OCI-LY1 (cell line): ENCODE results near the gene NR2C1.

ENCODE experiments used
- H2AFZ ChIP-seq: fragments of 200-600 bp; sonication (generic), shearing (Covaris generic); 2 replicates; pipeline ENCODE4 v1.6.0; 2014; ENCODE audit warnings: antibody characterized with exemption, mild to moderate bottlenecking, low read length
- H3F3A ChIP-seq: fragments of 200-600 bp; sonication (generic), shearing (Covaris generic); 2 replicates; pipeline ENCODE4 v1.6.0; 2014; ENCODE audit warnings: mild to moderate bottlenecking, antibody characterized with exemption, low read length, moderate library complexity; ENCODE audit not compliant: insufficient read depth
- H3K27ac ChIP-seq: fragments of 200-600 bp; sonication (generic); 2 replicates; pipeline ENCODE4 v1.5.1; 2014; ENCODE audit warnings: low read length, mixed run types, mild to moderate bottlenecking, low read depth; ENCODE audit not compliant: poor library complexity, severe bottlenecking
- H3K27me3 ChIP-seq: fragments of 200-600 bp; sonication (generic); 2 replicates; pipeline ENCODE4 v1.6.0; 2014; ENCODE audit warnings: antibody characterized with exemption, mild to moderate bottlenecking, low read length, moderate library complexity; ENCODE audit not compliant: insufficient read depth
- H3K36me3 ChIP-seq: fragments of 200-600 bp; sonication (generic); 2 replicates; pipeline ENCODE4 v1.6.1; 2014; ENCODE audit warnings: mild to moderate bottlenecking, antibody characterized with exemption, low read length, moderate library complexity, mixed read lengths; ENCODE audit not compliant: insufficient read depth
- H3K4me1 ChIP-seq: fragments of 200-600 bp; sonication (generic); 2 replicates; pipeline ENCODE4 v1.5.1; 2014; ENCODE audit warnings: mild to moderate bottlenecking, low read length, moderate library complexity; ENCODE audit not compliant: insufficient read depth, severe bottlenecking
- H3K4me2 ChIP-seq: fragments of 200-600 bp; sonication (generic), shearing (Covaris generic); 2 replicates; pipeline ENCODE4 v1.6.1; 2014; ENCODE audit warnings: low read length
- H3K4me3 ChIP-seq: fragments of 200-600 bp; sonication (generic); 2 replicates; pipeline ENCODE4 v1.5.1; 2014; ENCODE audit warnings: low read length, low read depth, mild to moderate bottlenecking, mixed read lengths; ENCODE audit not compliant: poor library complexity, severe bottlenecking
- H3K79me2 ChIP-seq: fragments of 200-600 bp; shearing (Covaris generic); 2 replicates; pipeline ENCODE4 v1.6.1; 2016; ENCODE audit warnings: mixed run types, low read length, mixed read lengths; ENCODE audit not compliant: insufficient read depth
- H3K9ac ChIP-seq: fragments of 200-600 bp; sonication (generic), shearing (Covaris generic); 2 replicates; pipeline ENCODE4 v1.6.1; 2014; ENCODE audit warnings: mild to moderate bottlenecking, low read length, mixed read lengths
- H3K9me2 ChIP-seq: fragments of 200-600 bp; sonication (generic), shearing (Covaris generic); 2 replicates; pipeline ENCODE4 v1.6.1; 2014; ENCODE audit warnings: low read depth, mild to moderate bottlenecking, low read length, mixed read lengths
- H3K9me3 ChIP-seq: fragments of 200-600 bp; shearing (Covaris generic); 2 replicates; pipeline ENCODE4 v1.6.1; 2014; ENCODE audit warnings: low read length, mixed read lengths
- H4K20me1 ChIP-seq: fragments of 200-600 bp; sonication (generic), shearing (Covaris generic); 2 replicates; pipeline ENCODE4 v1.6.0; 2016; ENCODE audit warnings: mild to moderate bottlenecking, low read length; ENCODE audit not compliant: insufficient read depth
- CTCF ChIP-seq: fragments of 200-600 bp; sonication (generic), shearing (Covaris generic); IDR thresholded peaks from 2 replicates; pipeline ENCODE4 v1.5.1; 2017; ENCODE audit warnings: mild to moderate bottlenecking, antibody characterized with exemption, low read length, moderate library complexity, mixed read lengths
- EZH2 ChIP-seq: fragments of 200-600 bp; sonication (generic), shearing (Covaris generic); IDR thresholded peaks from 2 replicates; pipeline ENCODE4 v1.8.0; 2017; ENCODE audit warnings: borderline replicate concordance, mixed run types, mild to moderate bottlenecking, antibody characterized with exemption, low read length, moderate library complexity, mixed read lengths

NR2C1 gene

GRCh38 chr12:95002754-95003153 is 70.7 kb downstream of the NR2C1 start:
- Histone ChIP-seq H3K27ac (peak overlapping the region; percentile 52), H3K36me3 (peaks cover 31% of the 10 kb centered on the region), H3K27me3 (no peaks in the 10 kb centered on the region), H3K4me2 (peak overlapping the region; percentile 94), H4K20me1 (no peaks in the 10 kb centered on the region), H3K4me1 (peaks cover 42% of the 10 kb centered on the region), H3K9me2 (no peaks in the 10 kb centered on the region), H3F3A (no peaks in the 10 kb centered on the region), H3K9me3 (0 out of 2 replicates have a peak, but pooled peaks cover 6% of the 10 kb centered on the region), H3K9ac (peak overlapping the region; percentile 97), H3K79me2 (peaks cover 39% of the 10 kb centered on the region), H2AFZ (no peak overlapping the region), H3K4me3 (peak overlapping the region; percentile 95)
- no peak for TF ChIP-seq CTCF
- TF ChIP-seq EZH2, result no peak

GRCh38 chr12:94998326-94998725 is 75.1 kb downstream of the NR2C1 start:
- TF ChIP-seq CTCF (no peak), EZH2 (no peak)

GRCh38 chr12:94997726-94998125 is 75.7 kb downstream of the NR2C1 start:
- Histone ChIP-seq H3K36me3 (peaks cover 68% of the 10 kb centered on the region), H3K4me2 (no peak overlapping the region), H2AFZ (no peak overlapping the region), H3K79me2 (peaks cover 45% of the 10 kb centered on the region), H4K20me1 (no peaks in the 10 kb centered on the region), H3K9me2 (no peaks in the 10 kb centered on the region), H3K4me1 (peaks cover 30% of the 10 kb centered on the region), H3K4me3 (no peak overlapping the region), H3K27me3 (no peaks in the 10 kb centered on the region), H3K9ac (no peak overlapping the region), H3K27ac (no peak overlapping the region), H3K9me3 (no peaks in the 10 kb centered on the region), H3F3A (no peaks in the 10 kb centered on the region)
- TF ChIP-seq EZH2 (no peak), CTCF (no peak)

More at GRCh38 chr12:94998326-94998725, 75.1 kb downstream of the NR2C1 start:
- Histone ChIP-seq H3F3A (no peaks in the 10 kb centered on the region), H3K4me3 (no peak overlapping the region), H3K27me3 (no peaks in the 10 kb centered on the region), H3K9me2 (no peaks in the 10 kb centered on the region), H3K4me1 (peaks cover 33% of the 10 kb centered on the region), H2AFZ (no peak overlapping the region), H3K9me3 (no peaks in the 10 kb centered on the region), H3K27ac (no peak overlapping the region), H3K9ac (no peak overlapping the region), H3K79me2 (peaks cover 51% of the 10 kb centered on the region), H3K36me3 (peaks cover 64% of the 10 kb centered on the region), H3K4me2 (no peak overlapping the region), H4K20me1 (no peaks in the 10 kb centered on the region)
